ENCODE data around the gene LNX2.

Gene LNX2

DNA sequence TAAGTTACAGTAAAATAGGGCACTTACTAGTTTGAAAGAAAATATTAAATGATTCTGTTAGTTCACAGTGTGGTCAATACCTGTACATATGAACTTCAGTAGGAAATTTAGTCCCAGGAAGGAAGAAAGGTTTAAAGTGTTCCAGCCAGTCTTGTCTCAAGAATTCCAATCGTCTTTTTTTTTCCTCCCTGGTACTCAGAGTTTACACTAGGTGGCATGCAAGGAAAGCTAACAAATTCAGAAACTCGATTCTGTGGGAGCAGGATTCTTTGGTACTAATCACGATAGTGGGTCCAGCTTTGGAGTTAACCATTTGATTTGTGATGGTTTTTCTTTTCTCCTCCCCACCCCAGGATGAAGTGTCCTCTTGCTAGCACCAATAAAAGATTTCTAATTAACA, 45.0 kb upstream of the LNX2 start:
- no peak overlapping the region for H2AFZ ChIP-seq (ENCODE audit: low read depth, low read length)
- no peak overlapping the region for H3K4me2 ChIP-seq (ENCODE audit: low read length)
- no peaks in the 10 kb centered on the region for H3K9me3 ChIP-seq (ENCODE audit: insufficient read depth, low read length)
- peaks cover 34% of the 10 kb centered on the region for H3K79me2 ChIP-seq (ENCODE audit: low read length)
- H3K27ac ChIP-seq (ENCODE audit: low read length), result no peak overlapping the region
- H3K4me3 ChIP-seq (ENCODE audit: low read length), result no peak overlapping the region
- no peaks in the 10 kb centered on the region for H3K4me1 ChIP-seq (ENCODE audit: low read length)
- no peaks in the 10 kb centered on the region for H3K27me3 ChIP-seq (ENCODE audit: low read depth, low read length)
- peaks cover 3% of the 10 kb centered on the region; the same call in 1 of the 2 replicates for H4K20me1 ChIP-seq (ENCODE audit: insufficient read depth, low read length)
- peaks cover 15% of the 10 kb centered on the region for H3K36me3 ChIP-seq (replicated peaks; ENCODE audit: low read depth, low read length)
- H3K9ac ChIP-seq (ENCODE audit: low read length), result no peak overlapping the region
- no peak for TF ChIP-seq EZH2phosphoT487 (IDR thresholded peaks at IDR 0.05; ENCODE audit: low read depth)
- no peak for TF ChIP-seq CTCF (IDR thresholded peaks at IDR 0.05; ENCODE audit: low read depth, low read length)

- Histone ChIP-seq H3K36me3 (replicated peaks; ENCODE audit: low read depth, low read length) (peaks cover 24% of the 10 kb centered on the region), H4K20me1 (ENCODE audit: insufficient read depth, low read length) (peaks cover 3% of the 10 kb centered on the region; the same call in 1 of the 2 replicates)
- TF ChIP-seq CTCF (IDR thresholded peaks at IDR 0.05; ENCODE audit: low read depth, low read length) (no peak), EZH2phosphoT487 (IDR thresholded peaks at IDR 0.05; ENCODE audit: low read depth) (no peak)
These were observed 43.6 kb upstream of the LNX2 start for GRCh38 chr13:27663947-27664346.

DNA sequence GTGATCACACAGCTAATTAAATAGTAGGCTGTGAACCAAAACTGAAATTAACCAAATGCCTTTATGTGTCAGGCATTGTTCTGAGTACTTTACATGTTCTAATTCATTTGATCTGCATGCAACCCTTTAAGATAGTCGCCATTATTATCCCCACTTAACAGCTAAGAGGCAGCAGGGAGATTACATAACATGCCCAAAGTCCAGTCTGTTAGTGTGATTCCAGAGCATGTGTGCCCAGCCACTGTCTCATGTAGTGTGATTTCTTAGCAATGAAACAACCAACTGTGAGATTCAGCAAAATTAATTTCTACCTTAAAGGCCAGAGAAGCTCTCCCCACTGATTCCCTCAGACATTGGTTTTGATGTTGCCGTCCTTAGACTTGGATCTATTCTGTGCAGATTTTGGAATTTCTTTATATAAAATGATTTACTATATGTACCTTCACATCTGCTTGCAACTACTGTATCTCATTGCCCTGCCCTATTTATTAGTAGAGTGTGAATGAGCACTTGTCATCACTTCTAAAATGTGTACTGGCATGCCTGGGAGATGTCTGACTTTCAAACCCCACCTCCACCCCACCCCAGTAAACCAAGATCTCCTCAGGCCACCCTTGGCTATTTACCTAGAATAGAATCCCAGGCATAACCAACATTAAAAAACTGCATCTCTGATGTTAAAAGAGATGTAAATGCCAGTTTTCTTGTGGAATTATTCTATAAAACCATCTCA, 42.6 kb upstream of the LNX2 start:
- no peak overlapping the region for H3K9ac ChIP-seq (ENCODE audit: low read length)
- no peaks in the 10 kb centered on the region for H3K27me3 ChIP-seq (ENCODE audit: low read depth, low read length)
- no peak overlapping the region for H2AFZ ChIP-seq (ENCODE audit: low read depth, low read length)
- no peak overlapping the region for H3K4me2 ChIP-seq (ENCODE audit: low read length)
- peaks cover 27% of the 10 kb centered on the region for H3K36me3 ChIP-seq (replicated peaks; ENCODE audit: low read depth, low read length)
- H3K79me2 ChIP-seq (ENCODE audit: low read length), result peaks cover 48% of the 10 kb centered on the region
- H4K20me1 ChIP-seq (ENCODE audit: insufficient read depth, low read length), result peaks cover 3% of the 10 kb centered on the region; the same call in 1 of the 2 replicates
- H3K27ac ChIP-seq (ENCODE audit: low read length), result no peak overlapping the region
- TF ChIP-seq EZH2phosphoT487 (IDR thresholded peaks at IDR 0.05; ENCODE audit: low read depth) (no peak), CTCF (IDR thresholded peaks at IDR 0.05; ENCODE audit: low read depth, low read length) (no peak)
- no peak overlapping the region for H3K4me3 ChIP-seq (ENCODE audit: low read length)
- H3K9me3 ChIP-seq (ENCODE audit: insufficient read depth, low read length), result no peaks in the 10 kb centered on the region
- no peaks in the 10 kb centered on the region for H3K4me1 ChIP-seq (ENCODE audit: low read length)

More at GRCh38 chr13:27663947-27664346, 43.6 kb upstream of the LNX2 start:
- Histone ChIP-seq H3K4me2 (ENCODE audit: low read length) (no peak overlapping the region), H3K79me2 (ENCODE audit: low read length) (peaks cover 44% of the 10 kb centered on the region), H3K4me3 (ENCODE audit: low read length) (no peak overlapping the region), H3K27ac (ENCODE audit: low read length) (no peak overlapping the region), H3K9ac (ENCODE audit: low read length) (no peak overlapping the region), H2AFZ (ENCODE audit: low read depth, low read length) (no peak overlapping the region), H3K27me3 (ENCODE audit: low read depth, low read length) (no peaks in the 10 kb centered on the region), H3K4me1 (ENCODE audit: low read length) (no peaks in the 10 kb centered on the region), H3K9me3 (ENCODE audit: insufficient read depth, low read length) (no peaks in the 10 kb centered on the region)

DNA sequence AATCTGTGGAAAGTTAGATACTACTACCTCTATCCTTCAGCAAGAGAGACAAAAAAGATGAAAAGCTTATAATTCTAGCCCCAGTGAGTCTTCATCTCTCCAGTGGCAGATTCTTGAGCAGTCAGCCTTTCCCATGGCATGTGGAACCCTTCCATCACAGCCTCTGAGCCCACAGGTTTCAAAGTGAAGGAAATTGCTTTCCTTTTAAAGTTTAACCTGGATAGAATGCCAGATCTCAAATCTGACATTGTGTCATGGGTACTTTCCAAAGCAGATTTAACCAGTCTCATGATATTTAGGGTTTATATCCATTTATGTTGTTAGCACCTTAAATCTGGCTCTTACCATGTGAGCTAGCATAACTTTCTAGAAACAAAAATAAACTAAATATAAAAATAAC, 40.7 kb upstream of the LNX2 start:
- H2AFZ ChIP-seq (ENCODE audit: low read depth, low read length), result no peak overlapping the region
- no peaks in the 10 kb centered on the region for H3K9me3 ChIP-seq (ENCODE audit: insufficient read depth, low read length)
- H3K27ac ChIP-seq (ENCODE audit: low read length), result no peak overlapping the region
- peaks cover 31% of the 10 kb centered on the region for H3K36me3 ChIP-seq (replicated peaks; ENCODE audit: low read depth, low read length)
- no peaks in the 10 kb centered on the region for H3K27me3 ChIP-seq (ENCODE audit: low read depth, low read length)
- TF ChIP-seq EZH2phosphoT487 (IDR thresholded peaks at IDR 0.05; ENCODE audit: low read depth) (no peak), CTCF (IDR thresholded peaks at IDR 0.05; ENCODE audit: low read depth, low read length) (no peak)
- no peak overlapping the region for H3K4me2 ChIP-seq (ENCODE audit: low read length)
- H3K4me1 ChIP-seq (ENCODE audit: low read length), result no peaks in the 10 kb centered on the region; the same call in 1 of the 2 replicates
- H4K20me1 ChIP-seq (ENCODE audit: insufficient read depth, low read length), result peaks cover 3% of the 10 kb centered on the region; the same call in 1 of the 2 replicates
- no peak overlapping the region for H3K9ac ChIP-seq (ENCODE audit: low read length)
- peaks cover 57% of the 10 kb centered on the region for H3K79me2 ChIP-seq (ENCODE audit: low read length)
- H3K4me3 ChIP-seq (ENCODE audit: low read length), result no peak overlapping the region
